HG02885 (cell line): ENCODE results near the gene CTRB1.
"Not testable (repeated sequence)": the region's sequence is repeated elsewhere in the genome, so short reads cannot be mapped to it uniquely, and the experiment has no call there.

Experiments
- ATAC-seq: cut with Tn5 transposase; IDR thresholded peaks from one replicate; pipeline ENCODE4 v1.9.1; 2021; ENCODE audit warnings: mild to moderate bottlenecking; ENCODE audit not compliant: unreplicated experiment, poor library complexity

CTRB1 gene

DNA sequence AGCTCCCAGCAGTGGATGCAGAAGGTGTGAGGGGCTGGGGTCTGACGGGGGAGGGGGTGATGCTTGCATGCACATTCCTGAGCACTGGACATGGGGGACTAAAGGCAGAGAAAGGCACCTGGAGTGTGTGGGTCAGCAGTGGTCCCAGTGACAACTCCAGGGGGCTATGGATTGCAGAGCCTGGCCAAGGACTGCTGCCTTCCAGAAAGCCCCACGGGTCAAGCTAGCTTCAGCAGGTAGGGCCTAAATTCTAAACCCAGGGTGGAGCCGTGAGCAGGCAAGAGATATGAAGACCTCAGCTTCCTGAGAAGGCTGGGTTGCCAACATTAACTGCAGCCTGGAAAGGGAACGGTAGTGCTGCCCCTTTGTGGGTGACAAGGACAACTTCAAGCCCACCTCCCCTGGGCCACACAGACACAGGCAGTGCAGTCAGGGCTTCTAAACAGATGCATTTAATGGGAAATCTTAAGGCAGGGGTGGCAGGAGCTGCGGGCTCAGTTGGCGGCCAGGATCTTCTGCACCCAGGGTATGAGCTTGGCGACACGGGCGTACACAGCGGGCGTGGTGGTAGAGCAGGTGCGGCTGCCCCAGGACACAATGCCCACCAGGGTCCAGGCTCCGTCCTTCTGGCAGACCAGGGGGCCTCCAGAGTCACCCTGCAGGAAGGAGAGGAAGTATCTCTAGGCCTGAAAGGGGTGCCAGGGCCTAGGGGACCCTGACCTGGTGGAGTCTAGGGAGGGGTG is 14.9 kb upstream of the CTRB1 start:
- ATAC-seq, result no peak

DNA sequence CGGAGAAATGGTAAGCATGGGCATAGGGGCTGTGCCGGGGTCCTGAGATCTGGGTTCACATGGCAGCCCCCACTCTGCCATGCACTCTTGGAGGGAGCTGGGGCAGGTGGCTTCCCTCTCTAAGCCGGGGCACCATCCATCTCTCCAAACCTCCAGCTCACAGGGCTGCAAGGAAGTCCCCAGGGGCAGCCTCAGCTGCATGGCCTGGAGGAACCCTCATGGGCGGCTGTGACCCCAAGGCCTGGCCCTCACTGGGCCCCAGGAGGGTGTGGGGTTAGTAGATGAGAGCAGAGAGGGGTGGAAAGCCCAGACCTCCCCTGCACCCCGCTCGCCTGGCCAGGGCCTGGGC is 14.4 kb upstream of the CTRB1 start:
- ATAC-seq, result no peak

DNA sequence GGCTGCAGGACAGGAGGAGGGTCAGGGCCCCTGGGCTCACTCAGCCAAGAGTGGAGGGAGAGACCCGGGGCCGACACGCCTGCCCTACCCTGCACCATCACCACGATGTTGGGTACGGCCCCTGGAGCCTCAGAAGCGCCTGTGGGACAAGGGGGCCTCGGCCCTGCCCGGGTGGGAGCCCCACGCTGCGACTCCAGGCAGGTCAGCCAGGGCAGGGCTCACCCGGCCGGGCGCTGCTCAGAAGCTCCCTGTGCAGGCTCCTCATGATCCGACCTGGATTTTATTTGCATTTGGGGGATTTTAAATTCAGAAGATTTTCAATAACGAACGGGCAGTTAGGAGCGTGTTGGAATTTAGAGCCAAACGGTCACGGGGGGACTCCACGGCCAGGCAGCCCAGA is 13.9 kb upstream of the CTRB1 start:
- ATAC-seq, result not testable (repeated sequence)

DNA sequence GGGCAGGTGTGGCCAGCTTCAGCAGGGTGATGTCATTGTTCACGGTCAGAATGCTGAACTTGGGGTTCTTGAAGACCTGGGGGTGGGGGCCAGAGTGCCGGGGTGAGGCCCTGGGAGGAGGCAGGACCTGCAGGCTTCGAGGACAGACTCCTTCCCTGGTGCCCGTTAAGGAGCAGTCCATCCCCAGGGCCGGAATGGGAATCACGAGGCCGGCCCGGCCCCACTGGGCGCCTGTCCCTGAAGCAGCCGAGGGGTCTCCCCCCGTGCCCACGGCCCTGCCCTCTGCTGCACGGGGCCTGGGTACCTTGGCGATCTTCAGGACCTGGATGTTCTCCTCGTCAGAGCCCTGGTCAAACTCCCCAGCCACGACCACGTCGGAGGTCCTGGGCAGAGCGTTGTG is 13.3 kb upstream of the CTRB1 start:
- not testable (repeated sequence) for ATAC-seq

DNA sequence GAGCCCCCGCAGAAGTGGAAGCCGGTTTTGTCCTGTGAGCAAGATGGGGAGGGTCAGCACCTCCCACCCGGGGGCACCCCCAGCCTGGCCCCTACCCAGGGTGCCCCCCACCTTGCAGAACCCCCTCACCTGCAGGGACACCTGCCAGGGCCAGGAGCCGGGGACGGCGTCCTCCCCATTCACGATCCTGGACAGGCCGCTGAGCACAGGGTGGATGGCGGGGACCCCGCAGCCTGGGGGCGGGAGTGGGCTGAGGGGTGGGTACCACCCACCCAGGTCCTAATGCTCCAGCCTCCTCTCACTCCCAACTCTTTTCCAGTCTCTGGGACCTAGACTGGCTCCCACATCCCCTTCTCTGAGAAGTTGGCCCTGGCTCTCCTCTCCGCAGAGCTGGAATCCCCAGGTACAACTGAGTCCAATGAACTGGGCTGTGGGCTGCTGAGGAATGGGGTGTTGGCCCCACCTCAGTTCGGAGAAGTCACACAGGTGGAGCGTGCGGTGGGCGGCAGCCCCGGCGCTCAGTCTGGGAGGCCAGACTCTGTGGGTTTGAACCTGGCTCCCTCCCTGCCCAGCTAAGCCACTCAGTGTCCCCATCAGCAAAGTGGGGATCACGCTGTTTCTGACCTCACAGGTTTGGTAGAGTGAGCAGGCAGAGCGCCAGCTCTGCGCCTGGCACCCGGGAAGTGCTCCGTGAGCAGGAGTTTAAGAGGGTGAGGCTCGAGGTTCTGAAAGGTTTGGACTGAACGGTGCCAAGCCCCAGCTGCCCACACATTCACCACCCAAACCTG is 12.6 kb upstream of the CTRB1 start:
- not testable (repeated sequence) for ATAC-seq

DNA sequence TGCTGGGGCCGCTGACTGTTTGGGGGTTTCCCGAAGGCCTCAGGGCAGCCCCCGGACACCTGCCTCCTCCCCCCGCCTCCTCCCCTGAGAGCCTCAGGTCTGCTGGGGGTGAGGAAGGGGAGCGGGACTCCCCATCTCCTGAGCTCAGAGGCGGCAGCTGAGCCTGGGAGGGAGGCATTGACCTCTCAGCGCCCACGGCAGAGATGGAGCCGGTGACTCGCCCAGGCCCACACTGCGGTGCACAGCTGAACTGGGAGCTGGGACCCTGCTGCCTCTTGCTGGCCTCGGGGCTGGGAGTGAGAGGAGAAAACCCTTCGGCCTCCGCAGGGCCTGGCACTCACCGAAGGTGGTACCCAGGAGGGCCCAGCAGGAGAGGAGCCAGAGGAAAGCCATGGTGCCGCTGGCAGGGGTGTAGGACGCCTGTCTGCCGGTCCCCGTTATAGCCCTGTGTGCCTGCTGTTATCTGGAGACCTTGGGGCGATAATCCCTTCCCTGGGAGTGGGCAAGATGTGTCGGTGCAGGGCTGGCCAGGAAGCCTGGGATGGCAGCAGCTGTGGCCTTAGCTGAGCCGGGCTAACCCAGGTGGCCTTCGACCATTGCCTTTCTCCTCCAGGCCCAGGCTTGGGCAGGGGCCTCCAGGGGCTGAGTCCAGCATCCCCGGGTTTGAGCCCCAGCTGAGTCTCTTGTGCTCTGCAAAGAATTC is 11.9 kb upstream of the CTRB1 start, which contains the start of gene CTRB2:
TSS of gene CTRB2 (minus strand) at position 413 of the 703 bp plus-strand sequence. CDS start at position 393, 20 bp downstream.
- no peak for ATAC-seq

DNA sequence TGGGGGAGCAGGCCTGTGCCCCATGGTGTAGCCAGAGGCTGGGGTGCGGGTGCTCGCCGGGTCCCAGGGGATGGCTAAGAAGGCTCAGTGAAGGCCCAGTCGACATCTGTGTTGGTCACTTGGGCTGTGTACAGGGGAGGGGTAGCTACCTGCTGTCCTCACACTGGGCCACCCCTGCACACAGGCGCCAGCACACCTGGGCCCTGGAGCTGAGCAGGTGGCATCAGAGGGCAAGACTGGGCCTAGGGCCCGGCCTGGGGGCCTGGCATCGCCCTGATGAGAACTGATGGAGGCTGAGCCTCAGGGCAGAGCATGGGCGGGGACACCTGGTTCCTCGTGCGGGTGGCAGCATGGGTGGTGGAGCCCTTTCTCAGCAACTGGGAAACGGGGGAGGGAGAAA is 11.0 kb upstream of the CTRB1 start:
- ATAC-seq, result no peak

DNA sequence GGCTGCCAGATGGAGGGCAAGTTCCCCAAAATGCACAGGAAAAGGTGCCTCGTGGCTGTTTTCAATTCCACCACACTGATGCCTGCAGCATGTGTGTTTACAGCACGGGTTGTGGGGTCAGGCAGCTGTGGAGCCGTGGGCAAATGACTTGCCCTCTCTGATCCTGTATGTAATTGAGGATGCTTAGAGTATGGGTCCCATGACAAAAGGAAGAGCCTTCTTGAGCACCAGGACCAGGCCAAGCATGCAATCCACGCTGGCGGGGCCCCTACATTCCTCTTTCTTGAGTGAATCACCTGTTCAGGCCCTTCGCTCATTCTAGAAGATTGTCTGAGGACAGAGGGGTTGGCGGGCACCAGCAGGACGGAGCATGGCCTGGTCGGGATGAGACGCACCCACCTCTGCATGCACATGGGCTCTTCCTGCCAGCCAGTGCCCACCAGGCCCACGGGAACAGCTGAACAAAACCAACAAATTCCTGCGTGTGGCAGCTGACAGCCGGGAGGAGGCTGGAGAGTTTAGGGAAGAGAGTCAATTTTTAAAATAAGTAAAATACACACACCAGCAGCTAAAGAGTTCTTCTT is 10.5 kb upstream of the CTRB1 start:
- no peak for ATAC-seq

DNA sequence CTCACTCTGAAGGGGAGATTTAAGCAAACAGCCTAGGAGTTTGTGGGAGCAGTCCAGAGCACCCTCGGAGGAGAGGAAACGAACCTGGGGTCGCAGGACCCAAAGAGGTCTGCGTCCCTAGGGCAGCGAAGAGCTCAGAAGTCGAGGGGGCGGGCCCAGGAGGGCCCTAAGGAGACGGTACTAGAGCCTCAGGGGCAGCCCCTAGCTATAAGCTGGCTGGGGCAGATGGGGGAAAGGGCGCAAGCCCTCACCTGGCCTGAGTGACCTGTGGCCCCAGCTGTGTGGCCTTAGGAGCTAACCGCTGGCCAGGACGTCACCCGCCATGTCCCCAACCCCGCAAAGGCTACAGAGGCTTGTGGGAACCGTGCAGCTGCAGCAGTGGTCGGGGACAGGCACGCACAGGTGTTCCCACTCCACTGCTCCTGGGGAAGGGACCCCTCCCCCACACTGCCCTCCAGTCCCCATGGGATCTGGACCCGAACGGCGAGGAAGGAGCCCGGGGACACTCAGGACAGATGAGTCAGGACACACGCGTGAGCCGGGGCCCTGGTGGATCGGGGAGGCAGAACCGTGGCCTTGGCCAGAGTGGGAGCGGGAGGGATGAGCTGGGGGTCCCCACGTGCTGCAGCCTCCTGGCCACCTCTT is 9.8 kb upstream of the CTRB1 start:
- ATAC-seq, result no peak

DNA sequence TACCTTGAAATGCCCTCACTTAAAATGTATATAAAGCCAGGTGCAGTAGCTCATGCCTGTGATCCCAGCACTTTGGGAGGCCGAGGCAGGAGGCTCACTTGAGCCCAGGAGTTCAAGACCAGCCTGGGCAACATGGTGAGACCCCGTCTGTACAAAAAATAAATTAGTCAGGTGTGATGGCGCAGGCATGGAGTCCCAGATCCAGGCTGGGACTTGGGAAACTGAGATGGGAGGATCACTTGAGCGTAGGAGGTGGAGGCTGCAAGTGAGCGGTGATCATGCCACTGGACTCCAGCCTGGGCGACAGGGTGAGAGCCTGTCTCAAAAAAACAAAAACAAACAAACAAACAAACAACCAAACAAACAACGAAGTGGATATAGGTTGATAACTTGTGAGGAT is 9.3 kb upstream of the CTRB1 start:
- not testable (repeated sequence) for ATAC-seq

DNA sequence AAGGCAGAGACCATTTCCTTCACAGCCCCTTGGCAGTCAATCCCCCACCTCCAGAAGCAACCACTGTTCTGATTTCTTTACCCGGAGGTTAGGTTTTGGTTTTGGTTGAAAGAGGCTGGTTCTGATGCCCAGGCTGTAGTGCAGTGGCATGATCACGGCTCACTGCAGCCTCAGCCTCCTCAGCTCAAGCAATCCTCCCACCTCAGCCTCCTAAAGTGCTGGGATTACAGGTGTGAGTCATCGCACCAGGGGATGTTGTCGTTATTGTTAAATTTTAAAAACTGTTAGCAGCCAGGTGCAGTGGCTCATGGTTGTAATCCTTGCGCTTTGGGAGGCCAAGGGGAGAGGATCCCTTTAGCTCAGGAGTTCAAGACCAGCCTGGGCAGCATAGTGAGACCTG is 8.8 kb upstream of the CTRB1 start:
- no peak for ATAC-seq

DNA sequence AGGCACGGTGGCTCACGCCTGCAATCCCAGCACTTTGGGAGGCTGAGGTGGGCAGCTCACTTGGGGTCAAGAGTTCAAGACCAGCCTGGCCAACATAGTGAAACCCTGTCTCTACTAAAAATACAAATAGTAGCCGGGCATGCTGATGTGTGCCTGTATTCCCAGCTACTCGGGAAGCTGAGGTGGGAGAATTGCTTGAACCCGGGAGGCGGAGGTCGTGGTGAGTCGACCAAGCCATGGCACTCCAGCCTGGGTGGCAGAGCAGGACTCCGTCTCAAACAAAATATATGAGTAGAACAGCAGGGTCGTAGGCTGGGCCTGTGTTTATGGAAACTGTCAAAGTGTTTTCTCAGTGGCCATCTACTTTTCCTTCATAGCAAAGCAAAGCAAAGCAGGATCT is 7.5 kb upstream of the CTRB1 start:
- not testable (repeated sequence) for ATAC-seq

DNA sequence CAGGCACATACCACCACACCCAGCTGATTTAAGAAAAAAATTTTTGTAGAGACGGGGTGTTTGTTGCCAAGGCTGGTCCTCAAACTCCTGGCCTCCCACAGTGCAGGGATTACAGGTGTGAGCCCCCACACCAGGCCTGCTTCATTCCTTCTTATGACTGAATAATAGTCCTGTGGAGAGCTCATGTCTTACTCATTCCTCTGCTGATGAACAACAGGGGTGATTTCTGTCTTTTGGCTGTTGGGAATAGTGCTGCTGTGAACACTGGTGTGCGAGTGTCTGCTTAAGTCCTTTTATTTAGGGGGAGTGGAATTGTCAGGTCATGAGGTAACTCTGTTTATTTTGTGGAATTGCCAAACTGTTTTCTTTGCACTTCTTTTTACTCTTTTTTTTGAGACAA is 2.7 kb upstream of the CTRB1 start:
- no peak for ATAC-seq

DNA sequence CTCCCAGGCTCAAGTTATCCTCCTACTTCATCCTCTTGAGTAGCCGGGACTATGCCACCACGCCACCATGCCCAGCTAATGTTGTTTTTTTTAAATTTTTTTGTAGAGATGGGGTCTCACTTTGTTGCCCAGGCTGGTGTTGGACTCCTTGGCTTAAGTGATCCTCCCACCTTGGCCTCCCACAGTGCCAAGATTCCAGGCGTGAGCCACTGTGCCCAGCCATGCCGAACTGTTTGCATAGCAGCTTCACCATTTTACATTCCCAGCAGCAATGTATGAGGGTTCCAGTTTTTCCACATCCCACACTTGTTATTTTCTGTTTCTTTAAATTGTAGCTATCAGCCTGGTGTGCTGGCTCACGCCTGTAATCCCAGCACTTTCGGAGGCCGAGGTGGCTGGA is 2.2 kb upstream of the CTRB1 start:
- no peak for ATAC-seq

DNA sequence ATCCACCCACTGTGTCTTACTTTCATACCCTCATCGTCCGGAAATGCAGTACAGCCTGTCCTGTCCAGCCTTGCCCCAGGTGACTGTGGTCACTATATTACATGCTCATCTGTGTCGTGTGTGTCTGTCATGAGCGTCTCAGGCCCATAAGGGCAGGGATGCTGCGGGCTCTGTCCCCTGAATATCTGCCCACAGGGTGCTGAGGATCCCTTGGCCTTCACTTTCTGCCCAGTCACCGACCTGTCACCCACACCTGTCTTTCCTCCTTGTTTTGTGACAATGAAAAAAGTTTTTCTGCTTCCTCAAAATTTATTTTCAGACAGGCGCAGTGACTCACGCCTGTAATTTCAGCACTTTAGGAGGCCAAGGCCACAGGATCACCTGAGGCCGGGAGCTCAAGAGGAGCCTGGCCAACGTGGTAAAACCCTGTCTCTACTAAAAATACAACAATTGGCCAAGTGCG is 1.4 kb upstream of the CTRB1 start:
- no peak for ATAC-seq

DNA sequence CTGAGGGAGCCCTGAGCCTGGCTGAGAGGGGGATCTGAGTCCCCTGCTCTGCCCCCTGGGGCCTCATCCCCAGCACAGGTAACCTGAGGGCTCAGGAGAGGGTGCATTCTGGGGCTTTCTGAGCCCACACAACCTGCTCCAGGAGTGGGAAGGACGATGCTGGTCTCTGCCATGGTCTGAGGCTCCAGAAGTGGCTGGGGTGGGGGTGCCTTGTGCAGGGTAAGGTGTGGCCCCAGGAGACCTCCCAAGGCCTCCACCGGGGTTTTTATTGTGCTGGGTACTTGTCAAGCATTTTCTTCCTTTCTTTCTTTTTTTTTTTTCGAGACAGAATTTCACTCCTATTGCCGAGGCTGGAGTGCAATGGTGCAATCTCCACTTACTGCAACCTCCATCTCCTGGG is 300 bp downstream of the CTRB1 start:
- ATAC-seq, result no peak

DNA sequence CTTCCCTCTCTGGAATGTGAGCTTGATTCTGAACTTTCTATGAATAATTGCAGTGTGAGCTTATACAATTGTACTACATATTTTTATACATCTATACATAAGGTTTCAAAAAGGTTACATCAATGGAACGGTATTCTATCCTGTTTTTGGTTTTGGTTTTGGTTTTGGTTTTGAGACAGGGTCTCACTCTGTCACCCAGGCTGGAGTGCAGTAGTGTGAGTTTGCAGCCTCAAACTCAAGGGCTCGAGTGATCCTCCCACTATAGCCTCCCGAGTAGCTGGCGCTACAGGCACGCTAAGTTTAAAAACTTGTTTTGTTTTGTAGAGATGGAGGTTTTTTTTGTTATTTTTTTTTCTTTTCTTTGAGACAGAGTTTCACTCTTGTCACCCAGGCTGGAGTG is 1.1 kb downstream of the CTRB1 start:
- no peak for ATAC-seq

DNA sequence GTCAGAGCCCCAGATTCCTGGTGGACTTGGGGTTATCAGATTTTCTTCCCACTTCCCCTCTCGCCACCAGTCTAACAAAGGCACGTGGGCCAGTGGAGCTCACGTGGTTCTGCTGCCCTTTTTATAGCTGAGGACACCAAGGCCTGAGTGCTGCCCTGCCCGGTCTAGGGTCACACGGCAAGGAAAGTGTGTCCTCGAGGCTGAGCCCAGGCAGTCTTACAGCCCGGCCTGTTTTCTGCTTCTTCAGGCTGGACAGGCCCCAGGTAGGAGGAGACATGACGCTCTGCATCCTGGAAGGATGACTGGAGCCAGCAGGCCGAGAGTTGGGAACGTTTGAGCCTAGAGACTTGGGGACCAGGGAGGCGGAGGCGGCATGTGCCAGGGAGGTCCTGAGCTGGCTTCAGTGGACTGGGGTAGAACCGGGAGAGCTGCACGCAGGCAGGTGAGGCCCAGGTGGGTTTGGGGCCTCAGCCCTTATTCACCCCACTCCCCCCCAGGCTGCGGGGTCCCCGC is 3.5 kb downstream of the CTRB1 start:
- ATAC-seq, result no peak

DNA sequence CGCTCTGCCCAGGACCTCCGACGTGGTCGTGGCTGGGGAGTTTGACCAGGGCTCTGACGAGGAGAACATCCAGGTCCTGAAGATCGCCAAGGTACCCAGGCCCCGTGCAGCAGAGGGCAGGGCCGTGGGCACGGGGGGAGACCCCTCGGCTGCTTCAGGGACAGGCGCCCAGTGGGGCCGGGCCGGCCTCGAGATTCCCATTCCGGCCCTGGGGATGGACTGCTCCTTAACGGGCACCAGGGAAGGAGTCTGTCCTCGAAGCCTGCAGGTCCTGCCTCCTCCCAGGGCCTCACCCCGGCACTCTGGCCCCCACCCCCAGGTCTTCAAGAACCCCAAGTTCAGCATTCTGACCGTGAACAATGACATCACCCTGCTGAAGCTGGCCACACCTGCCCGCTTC is 4.3 kb downstream of the CTRB1 start:
- not testable (repeated sequence) for ATAC-seq
